Natural killer cell treated with Interleukin-12 subunit alpha and Interleukin-12 subunit beta and Interleukin-15 and Interleukin-18, amount 100 ng/mL, for 72 hours (primary cell): Measurements from ENCODE around the gene HAVCR2. TPM values are rescaled to one million over a fixed set of nuclear protein-coding genes. Genes with fewer than 3 reads are reported as not detected.

ENCODE experiments used
- ATAC-seq, 2 donors: fragments of 150-1000 bp; cut with Tn5 transposase in 1 of 2; sonication (Bioruptor Pico), chemical (Tn5 transposase) in 1 of 2; 2 replicates each; pipeline ENCODE4 v1.10.0; 2021
- DNase-seq: peaks from one replicate; pipeline ENCODE4 v3.0.0; 2022; ENCODE audit warnings: low spot score
- H3K27ac Mint-ChIP-seq, 2 donors: 1 replicate in 1 of 2; 2 replicates in 1 of 2; pipeline ENCODE4 v1.8.0; 2022; ENCODE audit warnings: mixed read lengths in 2 of 2, mild to moderate bottlenecking in 1 of 2, moderate library complexity in 1 of 2
- H3K27me3 Mint-ChIP-seq, 2 donors: 1 replicate in 1 of 2; 2 replicates in 1 of 2; pipeline ENCODE4 v1.8.0; 2022; ENCODE audit warnings: mixed read lengths in 2 of 2
- H3K36me3 Mint-ChIP-seq: one replicate; pipeline ENCODE4 v1.8.0; 2022; ENCODE audit warnings: mixed read lengths
- H3K4me1 Mint-ChIP-seq, 2 donors: 1 replicate in 1 of 2; 2 replicates in 1 of 2; pipeline ENCODE4 v1.8.0; 2022; ENCODE audit warnings: low read depth in 2 of 2, mixed read lengths in 2 of 2, mild to moderate bottlenecking in 1 of 2
- H3K4me3 Mint-ChIP-seq: one replicate; pipeline ENCODE4 v1.8.0; 2022; ENCODE audit warnings: mixed read lengths
- H3K9me3 Mint-ChIP-seq: 2 replicates; pipeline ENCODE4 v1.8.0; 2022; ENCODE audit warnings: mixed read lengths
- total RNA-seq, 2 donors: library from RNA; stranded (reverse); gene quantifications; one replicate each; pipeline ENCODE4 v1.2.3, GENCODE V29; 2022

HAVCR2 gene
- total RNA-seq, 2 donors from 2014 or later, result 378 to 721 TPM

- peaks cover 5% of the 10 kb centered on the region for H3K9me3 Mint-ChIP-seq
- H3K4me3 Mint-ChIP-seq, result peak overlapping the region; percentile 81
- peaks cover 34% of the 10 kb centered on the region in 2 donors for H3K4me1 Mint-ChIP-seq
- peaks cover 6% of the 10 kb centered on the region for H3K36me3 Mint-ChIP-seq
- peak overlapping the region; percentile 86 to 88 for H3K27ac Mint-ChIP-seq
- DNase-seq (no peak), ATAC-seq (peak; percentile 69 to 76)
- no peaks in the 10 kb centered on the region for H3K27me3 Mint-ChIP-seq
Observed at GRCh38 chr5:157116483-157116954, 7.7 kb upstream of the HAVCR2 start.

- Mint-ChIP-seq H3K4me1 (peaks cover 34 to 37% of the 10 kb centered on the region in 2 donors), H3K9me3 (no peaks in the 10 kb centered on the region), H3K27me3 (no peaks in the 10 kb centered on the region), H3K4me3 (peak overlapping the region; percentile 54), H3K36me3 (no peaks in the 10 kb centered on the region), H3K27ac (peak overlapping the region; percentile 86 to 88)
- DNase-seq (no peak), ATAC-seq (no peak)
Observed at GRCh38 chr5:157115502-157115901, 6.7 kb upstream of the HAVCR2 start.

GRCh38 chr5:157115012-157115411 is 6.2 kb upstream of the HAVCR2 start:
- Mint-ChIP-seq H3K27me3 (no peaks in the 10 kb centered on the region), H3K4me3 (peak overlapping the region; percentile 54), H3K27ac (peak overlapping the region; percentile 86 to 88), H3K9me3 (no peaks in the 10 kb centered on the region), H3K4me1 (peaks cover 37 to 38% of the 10 kb centered on the region in 2 donors), H3K36me3 (no peaks in the 10 kb centered on the region)
- no peak for DNase-seq
- peak; percentile 62 to 73 for ATAC-seq

- H3K27ac Mint-ChIP-seq, result peak overlapping the region; percentile 86 to 98
- H3K9me3 Mint-ChIP-seq, result no peaks in the 10 kb centered on the region
- peaks cover 50 to 54% of the 10 kb centered on the region in 2 donors for H3K4me1 Mint-ChIP-seq
- peak overlapping the region; percentile 74 for H3K4me3 Mint-ChIP-seq
- H3K36me3 Mint-ChIP-seq, result peaks cover 7% of the 10 kb centered on the region
- ATAC-seq (peak; percentile 37 to 71), DNase-seq (peak; percentile 69)
- no peaks in the 10 kb centered on the region for H3K27me3 Mint-ChIP-seq
Observed at GRCh38 chr5:157113002-157113401, 4.2 kb upstream of the HAVCR2 start.

- Mint-ChIP-seq H3K27me3 (no peaks in the 10 kb centered on the region), H3K27ac (peak overlapping the region; percentile 97 to 99), H3K9me3 (no peaks in the 10 kb centered on the region), H3K36me3 (peaks cover 38% of the 10 kb centered on the region), H3K4me3 (peak overlapping the region; percentile 94), H3K4me1 (peaks cover 34 to 62% of the 10 kb centered on the region in 2 donors)
- peak; percentile 57 to 68 for ATAC-seq
- DNase-seq, result peak; percentile 73
Observed at GRCh38 chr5:157109744-157110143, 900 bp upstream of the HAVCR2 start.

- H3K27ac Mint-ChIP-seq, result peak overlapping the region; percentile 97 to 99
- no peaks in the 10 kb centered on the region for H3K27me3 Mint-ChIP-seq
- DNase-seq (peak; percentile 69), ATAC-seq (peak in 1 of 2 donors; percentile 2)
- H3K4me3 Mint-ChIP-seq, result peak overlapping the region; percentile 94
- H3K4me1 Mint-ChIP-seq, result peaks cover 35 to 58% of the 10 kb centered on the region in 2 donors
- H3K9me3 Mint-ChIP-seq, result no peaks in the 10 kb centered on the region
- H3K36me3 Mint-ChIP-seq, result peaks cover 53% of the 10 kb centered on the region
Observed at GRCh38 chr5:157107508-157107907, 1.3 kb downstream of the HAVCR2 start.

GRCh38 chr5:157106630-157107461 is 2.0 kb downstream of the HAVCR2 start:
- ATAC-seq (peak; percentile 74 to 85), DNase-seq (peak; percentile 86)
- H3K4me3 Mint-ChIP-seq, result peak overlapping the region; percentile 94
- H3K4me1 Mint-ChIP-seq, result peaks cover 35 to 58% of the 10 kb centered on the region in 2 donors
- no peaks in the 10 kb centered on the region for H3K27me3 Mint-ChIP-seq
- peaks cover 53% of the 10 kb centered on the region for H3K36me3 Mint-ChIP-seq
- no peaks in the 10 kb centered on the region for H3K9me3 Mint-ChIP-seq
- peak overlapping the region; percentile 97 to 99 for H3K27ac Mint-ChIP-seq

GRCh38 chr5:157100140-157100679 is 8.6 kb downstream of the HAVCR2 start:
- Mint-ChIP-seq H3K27ac (peak overlapping the region; percentile 97 to 99), H3K36me3 (peaks cover 40% of the 10 kb centered on the region), H3K4me1 (peaks cover 38 to 47% of the 10 kb centered on the region in 2 donors), H3K4me3 (peak overlapping the region; percentile 94), H3K27me3 (no peaks in the 10 kb centered on the region), H3K9me3 (no peaks in the 10 kb centered on the region)
- ATAC-seq (peak; percentile 88 to 89), DNase-seq (peak; percentile 64)

- no peaks in the 10 kb centered on the region for H3K27me3 Mint-ChIP-seq
- peaks cover 12 to 21% of the 10 kb centered on the region in 2 donors for H3K4me1 Mint-ChIP-seq
- ATAC-seq, result no peak
- no peak for DNase-seq
- H3K27ac Mint-ChIP-seq, result peak overlapping the region; percentile 41 to 72
- H3K36me3 Mint-ChIP-seq, result peaks cover 42% of the 10 kb centered on the region
- H3K9me3 Mint-ChIP-seq, result no peaks in the 10 kb centered on the region
- H3K4me3 Mint-ChIP-seq, result no peak overlapping the region
Observed at GRCh38 chr5:157088342-157088990, 20.4 kb downstream of the HAVCR2 start.

GRCh38 chr5:157086751-157087359 is 22.0 kb downstream of the HAVCR2 start:
- no peak for ATAC-seq
- no peak overlapping the region for H3K4me3 Mint-ChIP-seq
- H3K27me3 Mint-ChIP-seq, result no peaks in the 10 kb centered on the region
- peaks cover 16 to 26% of the 10 kb centered on the region in 2 donors for H3K4me1 Mint-ChIP-seq
- no peak for DNase-seq
- H3K9me3 Mint-ChIP-seq, result no peaks in the 10 kb centered on the region
- no peak overlapping the region for H3K27ac Mint-ChIP-seq
- H3K36me3 Mint-ChIP-seq, result peaks cover 51% of the 10 kb centered on the region

- DNase-seq, result no peak
- Mint-ChIP-seq H3K4me1 (peaks cover 11 to 21% of the 10 kb centered on the region in 2 donors), H3K9me3 (no peaks in the 10 kb centered on the region), H3K4me3 (no peak overlapping the region), H3K27ac (peak overlapping the region in 1 of 2 donors; percentile 57), H3K36me3 (peaks cover 44% of the 10 kb centered on the region), H3K27me3 (no peaks in the 10 kb centered on the region)
- no peak for ATAC-seq
Observed at GRCh38 chr5:157085930-157086329, 22.9 kb downstream of the HAVCR2 start.

- ATAC-seq (peak; percentile 48 to 49), DNase-seq (no peak)
- Mint-ChIP-seq H3K9me3 (no peaks in the 10 kb centered on the region), H3K27me3 (no peaks in the 10 kb centered on the region), H3K27ac (peak overlapping the region; percentile 27 to 66), H3K36me3 (peaks cover 12% of the 10 kb centered on the region), H3K4me1 (peaks cover 22 to 24% of the 10 kb centered on the region in 2 donors), H3K4me3 (no peak overlapping the region)
Observed at GRCh38 chr5:157080286-157080685, 28.6 kb downstream of the HAVCR2 start.

GRCh38 chr5:157076558-157076957 is 32.3 kb downstream of the HAVCR2 start:
- H3K27me3 Mint-ChIP-seq, result no peaks in the 10 kb centered on the region
- DNase-seq (no peak), ATAC-seq (peak in 1 of 2 donors; percentile 70)
- peaks cover 7% of the 10 kb centered on the region for H3K36me3 Mint-ChIP-seq
- H3K27ac Mint-ChIP-seq, result no peak overlapping the region
- peaks cover 41 to 43% of the 10 kb centered on the region in 2 donors for H3K4me1 Mint-ChIP-seq
- H3K4me3 Mint-ChIP-seq, result no peak overlapping the region
- H3K9me3 Mint-ChIP-seq, result no peaks in the 10 kb centered on the region
